ENCODE measurements around the gene HMCN2.

Gene HMCN2

GRCh38 chr9:130438382-130438981, 172.9 kb downstream of the HMCN2 start:
- no peak for DNase-seq

- DNase-seq = no peak
Measured at GRCh38 chr9:130441031-130441430, 175.5 kb downstream of the HMCN2 start.

- no peak for DNase-seq
Measured at GRCh38 chr9:130442746-130443455, 177.3 kb downstream of the HMCN2 start.

GRCh38 chr9:130443456-130443801, 177.9 kb downstream of the HMCN2 start:
- no peak for DNase-seq

- DNase-seq = no peak
Measured at GRCh38 chr9:130443840-130444492, 178.4 kb downstream of the HMCN2 start.

GRCh38 chr9:130444565-130445221, 179.1 kb downstream of the HMCN2 start, which contains the start of gene ASS1:
ASS1 (plus strand) TSS chr9:130444961; CDS start chr9:130452229, 7,268 bp downstream.
- peak; percentile 36 for DNase-seq

GRCh38 chr9:130445268-130445983, 179.9 kb downstream of the HMCN2 start:
- DNase-seq = no peak

- DNase-seq = no peak
Measured at GRCh38 chr9:130446101-130446861, 180.7 kb downstream of the HMCN2 start.

- DNase-seq = no peak
Measured at GRCh38 chr9:130447193-130447816, 181.7 kb downstream of the HMCN2 start.

- no peak for DNase-seq
Measured at GRCh38 chr9:130448035-130448624, 182.6 kb downstream of the HMCN2 start.

- DNase-seq = no peak
Measured at GRCh38 chr9:130448771-130449603, 183.4 kb downstream of the HMCN2 start.

- no peak for DNase-seq
Measured at GRCh38 chr9:130450344-130451003, 184.9 kb downstream of the HMCN2 start.

GRCh38 chr9:130451004-130451390, 185.4 kb downstream of the HMCN2 start:
- no peak for DNase-seq

- peak; percentile 77 for DNase-seq
Measured at GRCh38 chr9:130451509-130452388, 186.2 kb downstream of the HMCN2 start.

GRCh38 chr9:130452835-130453234, 187.3 kb downstream of the HMCN2 start:
- DNase-seq = no peak

GRCh38 chr9:130453487-130453886, 187.9 kb downstream of the HMCN2 start:
- DNase-seq = no peak

- DNase-seq = no peak
Measured at GRCh38 chr9:130454096-130454811, 188.7 kb downstream of the HMCN2 start.

GRCh38 chr9:130454812-130455325, 189.3 kb downstream of the HMCN2 start:
- DNase-seq = no peak
